ENCODE results near the gene ZNF385B. TPM values are rescaled to one million over a fixed set of nuclear protein-coding genes. Genes with fewer than 3 reads are reported as not detected.

Gene ZNF385B
- polyA plus RNA-seq, 1 donor (not counting 4 experiments of a cell fraction or from before 2014, with no cell fraction given) = 0.17 TPM

GRCh38 chr2:179751163-179751809, 110.1 kb downstream of the ZNF385B start:
- dilution Hi-C loops (cut with MboI; ENCODE audit: extremely low pct_ligation_motif_present, low sequenced_read_pairs) = no loop called here
- no peak overlapping the region for H3K27ac ChIP-seq (ENCODE audit: control insufficient read depth, insufficient read depth, low read length)
- DNase-seq (ENCODE audit: low read depth, low spot score) (no peak), FAIRE-seq (no peak)
- H3K9ac ChIP-seq (ENCODE audit: control insufficient read depth, extremely low read depth, insufficient read depth, low read length) = no peak overlapping the region
- H3K79me2 ChIP-seq (ENCODE audit: control insufficient read depth, insufficient read depth, low read length) = no peaks in the 10 kb centered on the region
- no peak for TF ChIP-seq EZH2 (IDR thresholded peaks at IDR 0.05; ENCODE audit: low read length)
- peak in 1 of 3 experiments; percentile 53 for TF ChIP-seq CTCF (optimal IDR thresholded peaks at IDR 0.05 in 1 of 3, IDR thresholded peaks at IDR 0.05 in 1 of 3, conservative IDR thresholded peaks at IDR 0.05 in 1 of 3; ENCODE audit: extremely low read depth in 1 of 3, insufficient read depth in 2 of 3, low read length in 3 of 3)
- H3K9me1 ChIP-seq (ENCODE audit: control insufficient read depth, extremely low read depth, insufficient read depth, low read length) = no peaks in the 10 kb centered on the region
- no peaks in the 10 kb centered on the region for H3K36me3 ChIP-seq (ENCODE audit: control insufficient read depth in 2 of 2, extremely low read depth in 1 of 2, insufficient read depth in 2 of 2, low read length in 2 of 2)
- H4K20me1 ChIP-seq (ENCODE audit: control insufficient read depth, extremely low read depth, insufficient read depth, low read length) = no peaks in the 10 kb centered on the region
- no peak overlapping the region for H2AFZ ChIP-seq (ENCODE audit: control insufficient read depth, low read length)
- H3K4me1 ChIP-seq (ENCODE audit: control insufficient read depth, extremely low read depth, insufficient read depth, low read length) = no peaks in the 10 kb centered on the region
- no peaks in the 10 kb centered on the region for H3K9me3 ChIP-seq (ENCODE audit: control insufficient read depth, low read depth, low read length)
- H3K27me3 ChIP-seq (ENCODE audit: control insufficient read depth, extremely low read depth, insufficient read depth, low read length) = no peaks in the 10 kb centered on the region
- no peak overlapping the region for H3K4me2 ChIP-seq (ENCODE audit: control insufficient read depth, extremely low read depth, insufficient read depth, low read depth, low read length)
- H3K4me3 ChIP-seq (ENCODE audit: control insufficient read depth in 2 of 3, extremely low read depth in 1 of 3, insufficient read depth in 2 of 3, low read depth in 1 of 3, low read length in 3 of 3) = no peak overlapping the region

GRCh38 chr2:179749210-179749609, 112.2 kb downstream of the ZNF385B start:
- H3K4me1 ChIP-seq (ENCODE audit: control insufficient read depth, extremely low read depth, insufficient read depth, low read length) = no peaks in the 10 kb centered on the region
- H3K27ac ChIP-seq (ENCODE audit: control insufficient read depth, insufficient read depth, low read length) = no peak overlapping the region
- DNase-seq (ENCODE audit: low read depth, low spot score) = no peak
- H4K20me1 ChIP-seq (ENCODE audit: control insufficient read depth, extremely low read depth, insufficient read depth, low read length) = no peaks in the 10 kb centered on the region
- TF ChIP-seq EZH2 (IDR thresholded peaks at IDR 0.05; ENCODE audit: low read length) (no peak), CTCF (optimal IDR thresholded peaks at IDR 0.05 in 1 of 3, IDR thresholded peaks at IDR 0.05 in 1 of 3, conservative IDR thresholded peaks at IDR 0.05 in 1 of 3; ENCODE audit: extremely low read depth in 1 of 3, insufficient read depth in 2 of 3, low read length in 3 of 3) (no peak)
- H2AFZ ChIP-seq (ENCODE audit: control insufficient read depth, low read length) = no peak overlapping the region
- no peak overlapping the region for H3K9ac ChIP-seq (ENCODE audit: control insufficient read depth, extremely low read depth, insufficient read depth, low read length)
- H3K9me1 ChIP-seq (ENCODE audit: control insufficient read depth, extremely low read depth, insufficient read depth, low read length) = no peaks in the 10 kb centered on the region
- H3K4me3 ChIP-seq (ENCODE audit: control insufficient read depth in 2 of 3, extremely low read depth in 1 of 3, insufficient read depth in 2 of 3, low read depth in 1 of 3, low read length in 3 of 3) = no peak overlapping the region
- H3K79me2 ChIP-seq (ENCODE audit: control insufficient read depth, insufficient read depth, low read length) = no peaks in the 10 kb centered on the region
- H3K27me3 ChIP-seq (ENCODE audit: control insufficient read depth, extremely low read depth, insufficient read depth, low read length) = no peaks in the 10 kb centered on the region
- no peaks in the 10 kb centered on the region for H3K36me3 ChIP-seq (ENCODE audit: control insufficient read depth in 2 of 2, extremely low read depth in 1 of 2, insufficient read depth in 2 of 2, low read length in 2 of 2)
- dilution Hi-C loops (cut with MboI; ENCODE audit: extremely low pct_ligation_motif_present, low sequenced_read_pairs) = no loop called here
- FAIRE-seq = no peak
- no peak overlapping the region for H3K4me2 ChIP-seq (ENCODE audit: control insufficient read depth, extremely low read depth, insufficient read depth, low read depth, low read length)
- no peaks in the 10 kb centered on the region for H3K9me3 ChIP-seq (ENCODE audit: control insufficient read depth, low read depth, low read length)
